Testis (tissue), 2 donors: ENCODE results near the gene VLDLR.

Experiments
- POLR2A ChIP-seq: fragments of 450-650 bp; IDR thresholded peaks from one replicate; pipeline ENCODE4 v1.6.1; 2017; ENCODE audit warnings: antibody characterized with exemption, mild to moderate bottlenecking, moderate library complexity
- TF ChIP-seq, protein P1 (sequence below), 3 experiments: fragments of 450-650 bp in 2 of 3; fragments of 200-600 bp in 1 of 3; sonication (generic) in 1 of 3; IDR thresholded peaks; one replicate each; pipeline ENCODE4 v1.5.1; 2016 to 2019; ENCODE audit warnings: antibody characterized with exemption in 3 of 3, mild to moderate bottlenecking in 2 of 3, moderate library complexity in 1 of 3

DNA sequence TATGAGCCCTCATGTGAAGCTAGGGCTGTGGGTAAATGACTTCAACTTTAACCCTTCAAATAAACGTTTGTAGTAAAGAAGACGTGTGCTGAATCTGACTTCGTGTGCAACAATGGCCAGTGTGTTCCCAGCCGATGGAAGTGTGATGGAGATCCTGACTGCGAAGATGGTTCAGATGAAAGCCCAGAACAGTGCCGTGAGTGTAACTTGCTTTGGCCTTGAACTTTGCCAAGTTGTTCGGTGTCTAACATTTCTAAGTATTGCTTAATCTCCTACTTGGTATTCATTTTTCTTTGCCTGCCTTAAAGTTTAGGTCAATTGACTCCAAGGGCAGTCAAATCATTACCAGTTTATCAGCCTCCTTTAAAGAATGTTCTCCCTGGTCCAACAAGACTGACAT lies 18.2 kb downstream of the VLDLR start:
- TF ChIP-seq, protein P1, sequence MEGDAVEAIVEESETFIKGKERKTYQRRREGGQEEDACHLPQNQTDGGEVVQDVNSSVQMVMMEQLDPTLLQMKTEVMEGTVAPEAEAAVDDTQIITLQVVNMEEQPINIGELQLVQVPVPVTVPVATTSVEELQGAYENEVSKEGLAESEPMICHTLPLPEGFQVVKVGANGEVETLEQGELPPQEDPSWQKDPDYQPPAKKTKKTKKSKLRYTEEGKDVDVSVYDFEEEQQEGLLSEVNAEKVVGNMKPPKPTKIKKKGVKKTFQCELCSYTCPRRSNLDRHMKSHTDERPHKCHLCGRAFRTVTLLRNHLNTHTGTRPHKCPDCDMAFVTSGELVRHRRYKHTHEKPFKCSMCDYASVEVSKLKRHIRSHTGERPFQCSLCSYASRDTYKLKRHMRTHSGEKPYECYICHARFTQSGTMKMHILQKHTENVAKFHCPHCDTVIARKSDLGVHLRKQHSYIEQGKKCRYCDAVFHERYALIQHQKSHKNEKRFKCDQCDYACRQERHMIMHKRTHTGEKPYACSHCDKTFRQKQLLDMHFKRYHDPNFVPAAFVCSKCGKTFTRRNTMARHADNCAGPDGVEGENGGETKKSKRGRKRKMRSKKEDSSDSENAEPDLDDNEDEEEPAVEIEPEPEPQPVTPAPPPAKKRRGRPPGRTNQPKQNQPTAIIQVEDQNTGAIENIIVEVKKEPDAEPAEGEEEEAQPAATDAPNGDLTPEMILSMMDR (IDR thresholded peaks at IDR 0.05), result no peak
- TF ChIP-seq POLR2A, result no peak
